CD14-positive monocyte (primary cell): Measurements from ENCODE around the gene MCF2L. TPM values are rescaled to one million over a fixed set of nuclear protein-coding genes. Genes with fewer than 3 reads are reported as not detected.

Experiments used
- DNase-seq, 3 donors: peaks; one replicate each; pipeline ENCODE4 v3.0.0-alpha.2; 2011 to 2022
- H2AFZ ChIP-seq: 2 replicates; pipeline ENCODE4 v1.6.0; 2012; ENCODE audit warnings: mild to moderate bottlenecking, low read depth, low read length, inconsistent platforms; ENCODE audit not compliant: insufficient read depth, poor library complexity, severe bottlenecking
- H3K27ac ChIP-seq, 2 donors: 1 replicate in 1 of 2; 2 replicates in 1 of 2; pipeline ENCODE4 v1.5.1; 2012 to 2013; ENCODE audit warnings: low read length in 2 of 2, control low read depth in 1 of 2, inconsistent platforms in 1 of 2, low read depth in 1 of 2, mild to moderate bottlenecking in 1 of 2
- H3K27me3 ChIP-seq, 2 donors: one replicate each; pipeline versions ENCODE4 v1.6.0 to v1.6.1; 2011 to 2013; ENCODE audit warnings: low read length in 2 of 2; ENCODE audit not compliant: control insufficient read depth in 2 of 2, insufficient read depth in 2 of 2
- H3K36me3 ChIP-seq, 2 donors: replicated peaks in 1 of 2; 1 replicate in 1 of 2; 2 replicates in 1 of 2; pipeline versions ENCODE4 v1.5.1 to v1.6.1; 2012 to 2013; ENCODE audit warnings: low read length in 2 of 2, control low read depth in 1 of 2, inconsistent platforms in 1 of 2, mild to moderate bottlenecking in 1 of 2; ENCODE audit not compliant: insufficient read depth in 2 of 2, control insufficient read depth in 1 of 2
- H3K4me1 ChIP-seq, 2 donors: 1 replicate in 1 of 2; 2 replicates in 1 of 2; pipeline versions ENCODE4 v1.5.1 to v1.6.1; 2012 to 2013; ENCODE audit warnings: low read length in 2 of 2, control low read depth in 1 of 2, inconsistent platforms in 1 of 2, mild to moderate bottlenecking in 1 of 2, moderate library complexity in 1 of 2; ENCODE audit not compliant: insufficient read depth in 2 of 2, control insufficient read depth in 1 of 2
- H3K4me2 ChIP-seq: replicated peaks from 2 replicates; pipeline ENCODE3; 2012; ENCODE audit warnings: low read length, moderate library complexity, mild to moderate bottlenecking; ENCODE audit not compliant: poor library complexity, severe bottlenecking; ENCODE audit errors: extremely low read depth
- H3K4me3 ChIP-seq, 3 experiments: fragments of 200-600 bp in 1 of 3; sonication (generic) in 1 of 3; replicated peaks in 1 of 3; 1 replicate in 2 of 3; 2 replicates in 1 of 3; pipeline ENCODE4 v1.5.1; 2011 to 2013; ENCODE audit warnings: low read length in 3 of 3, mild to moderate bottlenecking in 3 of 3, control low read depth in 2 of 3, low read depth in 2 of 3, inconsistent platforms in 1 of 3, moderate library complexity in 1 of 3
- H3K79me2 ChIP-seq: 2 replicates; pipeline ENCODE4 v1.6.0; 2012; ENCODE audit warnings: mild to moderate bottlenecking, control low read depth, inconsistent platforms, low read length, moderate library complexity; ENCODE audit not compliant: insufficient read depth
- H3K9ac ChIP-seq: 2 replicates; pipeline ENCODE4 v1.6.0; 2017; ENCODE audit warnings: low read length, mild to moderate bottlenecking; ENCODE audit not compliant: insufficient read depth, poor library complexity, severe bottlenecking
- H3K9me3 ChIP-seq, 2 donors: replicated peaks in 1 of 2; 1 replicate in 1 of 2; 2 replicates in 1 of 2; pipeline versions ENCODE4 v1.5.1 to v1.6.1; 2012 to 2013; ENCODE audit warnings: low read length in 2 of 2, control low read depth in 1 of 2; ENCODE audit not compliant: control insufficient read depth in 1 of 2, insufficient read depth in 1 of 2
- H4K20me1 ChIP-seq: 2 replicates; pipeline ENCODE4 v1.6.0; 2012; ENCODE audit warnings: mild to moderate bottlenecking, low read length, control low read depth, moderate library complexity; ENCODE audit not compliant: insufficient read depth
- H3K27ac Mint-ChIP-seq, 7 donors: one replicate each; pipeline ENCODE4 v1.8.0; 2020; ENCODE audit warnings: mild to moderate bottlenecking in 7 of 7, mixed read lengths in 7 of 7, moderate library complexity in 6 of 7, inconsistent platforms in 2 of 7
- H3K27me3 Mint-ChIP-seq, 3 donors: one replicate each; pipeline ENCODE4 v1.8.0; 2021 to 2022; ENCODE audit warnings: low read depth in 3 of 3, mild to moderate bottlenecking in 3 of 3, mixed read lengths in 3 of 3, moderate library complexity in 3 of 3, inconsistent platforms in 1 of 3
- H3K36me3 Mint-ChIP-seq, 2 donors: one replicate each; pipeline ENCODE4 v1.8.0; 2020; ENCODE audit warnings: mixed read lengths in 2 of 2, inconsistent platforms in 1 of 2, mild to moderate bottlenecking in 1 of 2
- H3K4me1 Mint-ChIP-seq: one replicate; pipeline ENCODE4 v1.8.0; 2020; ENCODE audit warnings: mild to moderate bottlenecking, mixed read lengths
- H3K4me3 Mint-ChIP-seq, 2 donors: one replicate each; pipeline ENCODE4 v1.8.0; 2020; ENCODE audit warnings: mild to moderate bottlenecking in 2 of 2, mixed read lengths in 2 of 2, moderate library complexity in 1 of 2
- H3K9me3 Mint-ChIP-seq, 7 donors: one replicate each; pipeline ENCODE4 v1.8.0; 2020 to 2022; ENCODE audit warnings: mixed read lengths in 7 of 7, mild to moderate bottlenecking in 6 of 7, moderate library complexity in 6 of 7, inconsistent platforms in 2 of 7
- WGBS: methylation state at CpG from one replicate; pipeline ENCODE4 v1.1.5; 2013; ENCODE audit warnings: missing lambda C conversion rate; ENCODE audit not compliant: insufficient coverage; 5-methylcytosine and 5-hydroxymethylcytosine counted together
- intact Hi-C, 2 donors: fragments of 100-400 bp; cut with micrococcal nuclease; formaldehyde crosslinking; loops; one replicate each; pipeline versions ENCODE4 v1.15.0 to v1.15.1; 2023
- polyA plus RNA-seq, 3 donors: library from polyadenylated mRNA; depleted of rRNA in 1 of 3; unstranded in 2 of 3; stranded (reverse) in 1 of 3; fragments of 300-500 nt in 2 of 3; fragments of >200 nt in 1 of 3; fragmentation: Illumina TruSeq in 2 of 3; gene quantifications; 1 replicate in 2 of 3; 2 replicates in 1 of 3; pipeline ENCODE4 v1.2.3, GENCODE V29; 2012 to 2021
- TF ChIP-seq, protein P1 (sequence below): fragments of 200-600 bp; IDR thresholded peaks from one replicate; pipeline ENCODE4 v1.8.0; 2022; ENCODE audit warnings: antibody characterized with exemption, mild to moderate bottlenecking

MCF2L gene
- polyA plus RNA-seq, 3 donors = not detected

DNA sequence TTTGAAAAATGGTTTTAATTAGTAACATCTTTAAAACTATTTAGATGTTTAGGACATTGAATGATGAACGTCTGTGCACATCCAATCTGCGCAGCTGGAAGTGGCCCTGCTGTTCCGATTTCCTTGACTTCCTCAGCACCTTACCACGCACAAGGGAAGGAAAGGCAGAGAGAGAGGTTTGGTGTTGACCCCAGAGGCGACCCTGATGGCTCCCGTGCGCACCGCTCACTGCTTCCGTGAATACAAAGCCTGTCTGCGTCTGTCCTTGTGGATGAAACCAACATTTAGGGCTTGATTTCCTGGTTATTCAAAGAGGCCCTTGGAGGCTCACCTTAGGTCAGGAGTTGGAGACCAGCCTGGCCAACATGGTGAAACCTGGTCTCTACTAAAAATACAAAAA lies 8.5 kb downstream of the MCF2L start:
- 94% methylated on average over 3 of the region's 10 CpGs for WGBS
- H3K9me3 Mint-ChIP-seq = peaks cover 0 to under 1% (median 0%) of the 10 kb centered on the region in 7 donors
- H3K27me3 Mint-ChIP-seq = peaks cover 11 to 30% (median 12%) of the 10 kb centered on the region in 3 donors
- H3K4me3 ChIP-seq = no peak overlapping the region
- H3K9ac ChIP-seq = no peak overlapping the region
- no peak for DNase-seq
- peaks cover 0 to 7% of the 10 kb centered on the region in 2 donors for H3K4me1 ChIP-seq
- no peaks in the 10 kb centered on the region for H3K36me3 ChIP-seq
- H2AFZ ChIP-seq = no peak overlapping the region
- no peaks in the 10 kb centered on the region for H3K79me2 ChIP-seq
- no peaks in the 10 kb centered on the region for H4K20me1 ChIP-seq
- peaks cover 0 to 4% of the 10 kb centered on the region in 2 donors for H3K27me3 ChIP-seq
- intact Hi-C loops = no loop called here
- no peak overlapping the region for H3K4me3 Mint-ChIP-seq
- no peaks in the 10 kb centered on the region for H3K9me3 ChIP-seq
- no peak overlapping the region for H3K27ac Mint-ChIP-seq
- peaks cover 8% of the 10 kb centered on the region for H3K4me1 Mint-ChIP-seq
- H3K4me2 ChIP-seq = no peak overlapping the region
- no peaks in the 10 kb centered on the region for H3K36me3 Mint-ChIP-seq
- H3K27ac ChIP-seq = no peak overlapping the region
- TF ChIP-seq, protein P1, sequence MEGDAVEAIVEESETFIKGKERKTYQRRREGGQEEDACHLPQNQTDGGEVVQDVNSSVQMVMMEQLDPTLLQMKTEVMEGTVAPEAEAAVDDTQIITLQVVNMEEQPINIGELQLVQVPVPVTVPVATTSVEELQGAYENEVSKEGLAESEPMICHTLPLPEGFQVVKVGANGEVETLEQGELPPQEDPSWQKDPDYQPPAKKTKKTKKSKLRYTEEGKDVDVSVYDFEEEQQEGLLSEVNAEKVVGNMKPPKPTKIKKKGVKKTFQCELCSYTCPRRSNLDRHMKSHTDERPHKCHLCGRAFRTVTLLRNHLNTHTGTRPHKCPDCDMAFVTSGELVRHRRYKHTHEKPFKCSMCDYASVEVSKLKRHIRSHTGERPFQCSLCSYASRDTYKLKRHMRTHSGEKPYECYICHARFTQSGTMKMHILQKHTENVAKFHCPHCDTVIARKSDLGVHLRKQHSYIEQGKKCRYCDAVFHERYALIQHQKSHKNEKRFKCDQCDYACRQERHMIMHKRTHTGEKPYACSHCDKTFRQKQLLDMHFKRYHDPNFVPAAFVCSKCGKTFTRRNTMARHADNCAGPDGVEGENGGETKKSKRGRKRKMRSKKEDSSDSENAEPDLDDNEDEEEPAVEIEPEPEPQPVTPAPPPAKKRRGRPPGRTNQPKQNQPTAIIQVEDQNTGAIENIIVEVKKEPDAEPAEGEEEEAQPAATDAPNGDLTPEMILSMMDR = no peak

DNA sequence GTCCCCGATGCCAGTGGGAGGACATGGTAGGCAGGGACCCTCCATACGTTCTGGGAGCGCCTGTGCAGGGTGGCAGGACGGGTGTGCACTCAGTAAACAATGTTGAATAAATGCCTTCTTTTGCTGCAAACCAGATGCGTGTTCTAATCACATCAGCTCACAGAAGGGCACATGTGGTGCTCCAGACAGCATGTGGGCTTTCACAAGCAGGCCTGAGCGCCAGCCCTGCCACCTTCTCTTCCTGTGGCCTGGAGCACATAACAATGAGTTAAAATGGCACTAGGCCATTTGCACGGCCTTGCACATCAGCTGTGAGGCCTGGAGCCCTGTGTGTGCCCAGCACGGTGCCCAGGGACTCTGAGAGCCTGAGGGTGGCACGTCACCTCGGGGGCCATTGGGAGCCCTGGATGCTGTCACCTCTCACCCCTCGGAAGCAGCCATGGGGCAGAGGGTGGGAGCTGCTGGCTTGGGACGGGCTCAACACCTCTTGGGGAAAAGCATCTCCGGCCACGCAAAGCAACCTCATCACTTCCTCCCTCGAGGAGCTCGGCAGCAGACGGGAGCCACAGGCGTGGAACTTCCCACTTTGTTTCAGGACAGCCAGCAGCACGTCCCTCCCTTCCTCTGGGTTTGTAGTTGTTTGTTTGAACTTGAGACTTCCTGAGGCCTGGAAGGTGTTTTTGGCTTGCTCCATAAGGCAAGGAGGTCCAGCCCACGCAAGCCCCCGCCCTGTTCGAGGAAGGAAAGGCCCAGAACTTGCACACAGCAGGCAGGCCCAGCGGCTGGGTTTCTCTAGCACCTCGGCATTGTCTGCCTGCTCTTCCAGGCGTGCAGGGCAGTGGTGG lies 9.8 kb downstream of the MCF2L start:
- no peak overlapping the region for H3K27ac Mint-ChIP-seq
- H3K27me3 Mint-ChIP-seq = peaks cover 11 to 30% (median 12%) of the 10 kb centered on the region in 3 donors
- no peak overlapping the region for H2AFZ ChIP-seq
- no peak overlapping the region for H3K4me3 Mint-ChIP-seq
- TF ChIP-seq, protein P1 = no peak
- H3K36me3 ChIP-seq = no peaks in the 10 kb centered on the region
- no peaks in the 10 kb centered on the region for H3K9me3 ChIP-seq
- H3K4me1 Mint-ChIP-seq = peaks cover 8% of the 10 kb centered on the region
- H3K36me3 Mint-ChIP-seq = no peaks in the 10 kb centered on the region
- no peaks in the 10 kb centered on the region for H4K20me1 ChIP-seq
- WGBS = 78% methylated on average over 15 of the region's 25 CpGs
- DNase-seq = peak in 1 of 3 donors; percentile 10
- no peak overlapping the region for H3K4me3 ChIP-seq
- peaks cover 0 to 4% of the 10 kb centered on the region in 2 donors for H3K27me3 ChIP-seq
- H3K9ac ChIP-seq = no peak overlapping the region
- H3K4me2 ChIP-seq = no peak overlapping the region
- peaks cover 0 to 7% of the 10 kb centered on the region in 2 donors for H3K4me1 ChIP-seq
- intact Hi-C loops = no loop called here
- no peaks in the 10 kb centered on the region for H3K79me2 ChIP-seq
- H3K9me3 Mint-ChIP-seq = no peaks in the 10 kb centered on the region
- H3K27ac ChIP-seq = no peak overlapping the region
